Aorta (tissue), 5 donors: ENCODE data around the gene DNAJB2. TPM values are rescaled to one million over a fixed set of nuclear protein-coding genes. Genes with fewer than 3 reads are reported as not detected.

Experiments
- ATAC-seq: fragments of 200-7000 bp; cut with Tn5 transposase; one replicate; pipeline ENCODE4 v1.9.1; 2022; ENCODE audit warnings: moderate library complexity; ENCODE audit not compliant: low FRiP score
- DNase-seq, 2 donors: peaks; one replicate each; pipeline ENCODE4 v3.0.0-alpha.2; 2020
- H3K27ac ChIP-seq, 2 donors: one replicate each; pipeline ENCODE4 v1.5.1; 2013; ENCODE audit warnings: low read length in 2 of 2, mild to moderate bottlenecking in 2 of 2, moderate library complexity in 2 of 2, control low read depth in 1 of 2, inconsistent platforms in 1 of 2, low read depth in 1 of 2
- H3K27me3 ChIP-seq, 2 donors: one replicate each; pipeline ENCODE4 v1.6.1; 2013; ENCODE audit warnings: control low read depth in 1 of 2, low read length in 1 of 2, mild to moderate bottlenecking in 1 of 2, moderate library complexity in 1 of 2; ENCODE audit not compliant: insufficient read depth in 2 of 2, control insufficient read depth in 1 of 2
- H3K36me3 ChIP-seq, 2 donors: one replicate each; pipeline ENCODE4 v1.6.1; 2013; ENCODE audit warnings: control low read depth in 1 of 2, low read length in 1 of 2, mild to moderate bottlenecking in 1 of 2; ENCODE audit not compliant: insufficient read depth in 2 of 2, control insufficient read depth in 1 of 2
- H3K4me1 ChIP-seq, 2 donors: one replicate each; pipeline ENCODE4 v1.6.1; 2013; ENCODE audit warnings: low read length in 2 of 2, control low read depth in 1 of 2, mild to moderate bottlenecking in 1 of 2, moderate library complexity in 1 of 2; ENCODE audit not compliant: insufficient read depth in 2 of 2, control insufficient read depth in 1 of 2
- H3K4me3 ChIP-seq, 2 donors: one replicate each; pipeline ENCODE4 v1.5.1; 2013; ENCODE audit warnings: low read length in 2 of 2, control low read depth in 1 of 2, mild to moderate bottlenecking in 1 of 2
- H3K9me3 ChIP-seq: one replicate; pipeline ENCODE4 v1.6.1; 2013; ENCODE audit warnings: mild to moderate bottlenecking, low read length; ENCODE audit not compliant: control insufficient read depth
- WGBS, 2 donors: extraction: QIAGEN DNeasy Blood & Tissue Kit; methylation state at CpG; one replicate each; pipeline ENCODE4 v1.1.7; 2013; 5-methylcytosine and 5-hydroxymethylcytosine counted together
- intact Hi-C, 2 donors: fragments of 100-400 bp; cut with DNase I; formaldehyde crosslinking; loops; one replicate each; pipeline versions ENCODE4 v1.14.2 to v1.15.0; 2022
- polyA plus RNA-seq, 2 donors: library from polyadenylated mRNA; stranded (reverse); fragments of 200-250 nt; gene quantifications; one replicate each; pipeline ENCODE4 v1.2.3, GENCODE V29; 2013
- total RNA-seq, 2 donors: library from RNA; stranded (reverse); fragmentation: NEBNext Ultra II Directional; extraction: Animal tissue kit (Norgen Biotek cat#: 25700); gene quantifications; one replicate each; pipeline ENCODE4 v1.2.1, GENCODE V29; 2021
- donor health status: healthy with polysubstance abuse.
- donor health status: Bipolar disorder and iron deficiency.
- donor health status: DM: no; HTN: no; CAD: no.
- donor health status: DM: no; HTN: no; CAD: no.
- donor health status: DM: yes; HTN: yes; CAD: no.

DNAJB2 gene
- total and polyA plus RNA-seq, 4 donors, result 45.0 to 58.6 (median 54.5) TPM

GRCh38 chr2:219296631-219297391, 17.6 kb downstream of the DNAJB2 start:
- 89 to 92% methylated on average over 25 of the region's 25 CpGs for WGBS, 2 donors
- peak in 1 of 2 donors; percentile 77 for DNase-seq
- no peak overlapping the region for H3K4me3 ChIP-seq
- H3K9me3 ChIP-seq, result no peaks in the 10 kb centered on the region
- H3K4me1 ChIP-seq, result no peaks in the 10 kb centered on the region
- ATAC-seq, result no peak
- no peaks in the 10 kb centered on the region for H3K27me3 ChIP-seq
- no peaks in the 10 kb centered on the region for H3K36me3 ChIP-seq
- intact Hi-C loops, result loop anchor here in 1 of 2 donors (5.0 kb wide), 1 partner anchor 125 kb away; the partner anchor contains the start of gene SLC23A3
- no peak overlapping the region for H3K27ac ChIP-seq

DNA sequence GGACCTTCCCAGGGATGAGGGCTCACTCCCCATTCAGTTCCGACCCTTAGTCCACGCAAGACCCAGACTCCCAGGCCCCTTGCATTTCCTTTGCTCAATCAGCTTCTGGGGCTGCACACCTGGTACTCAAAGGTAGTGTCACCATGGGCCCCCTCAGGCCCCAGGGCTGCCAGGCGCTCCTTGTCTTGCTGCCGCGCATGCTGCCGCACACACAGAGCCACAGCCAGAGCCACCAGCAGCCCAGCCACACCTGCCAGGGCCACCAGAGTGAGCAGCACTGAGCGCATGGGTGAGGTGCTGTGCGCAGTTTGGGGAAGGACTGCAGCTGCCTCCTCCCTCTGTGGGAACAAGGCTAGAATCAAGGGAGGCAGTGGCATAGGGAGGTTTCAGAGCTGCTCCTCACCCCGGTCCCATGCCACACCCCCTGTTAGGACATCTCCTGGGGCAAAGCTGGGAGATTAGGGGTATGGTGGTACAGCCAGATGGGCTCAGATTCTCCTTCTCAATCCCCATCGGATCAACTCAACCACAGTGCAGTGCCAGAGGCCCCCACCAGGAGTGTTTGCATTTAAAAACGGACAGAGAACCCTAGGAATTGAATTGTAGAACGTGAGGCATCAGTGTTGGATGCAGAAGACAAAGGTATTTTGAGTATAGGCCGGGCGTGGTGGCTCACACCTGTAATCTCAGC, 18.7 kb downstream of the DNAJB2 start:
- no peak overlapping the region for H3K27ac ChIP-seq
- no peak overlapping the region for H3K4me3 ChIP-seq
- H3K27me3 ChIP-seq, result no peaks in the 10 kb centered on the region
- intact Hi-C loops, result loop anchor here (2.0 to 5.0 kb wide), 2 partner anchors 67 to 126 kb away; partner anchors contain the start of gene SLC23A3 (in 1 of the 2)
- no peaks in the 10 kb centered on the region for H3K36me3 ChIP-seq
- no peak for DNase-seq
- WGBS, 2 donors, result 84 to 85% methylated on average over 14 of the region's 14 CpGs
- H3K4me1 ChIP-seq, result no peaks in the 10 kb centered on the region
- ATAC-seq, result no peak
- H3K9me3 ChIP-seq, result no peaks in the 10 kb centered on the region

- Histone ChIP-seq H3K4me1 (no peaks in the 10 kb centered on the region), H3K27ac (no peak overlapping the region), H3K36me3 (no peaks in the 10 kb centered on the region), H3K27me3 (no peaks in the 10 kb centered on the region), H3K9me3 (no peaks in the 10 kb centered on the region), H3K4me3 (no peak overlapping the region)
- peak; percentile 86 for ATAC-seq
- 20 to 21% methylated on average over 15 of the region's 15 CpGs for WGBS, 2 donors
- intact Hi-C loops, result loop anchor here (2.0 to 5.0 kb wide), 2 partner anchors 68 to 127 kb away; partner anchors contain the start of gene SLC23A3 (in 1 of the 2)
- DNase-seq, result peak; percentile 90 to 96
These were observed 19.7 kb downstream of the DNAJB2 start for GRCh38 chr2:219298759-219299371.

DNA sequence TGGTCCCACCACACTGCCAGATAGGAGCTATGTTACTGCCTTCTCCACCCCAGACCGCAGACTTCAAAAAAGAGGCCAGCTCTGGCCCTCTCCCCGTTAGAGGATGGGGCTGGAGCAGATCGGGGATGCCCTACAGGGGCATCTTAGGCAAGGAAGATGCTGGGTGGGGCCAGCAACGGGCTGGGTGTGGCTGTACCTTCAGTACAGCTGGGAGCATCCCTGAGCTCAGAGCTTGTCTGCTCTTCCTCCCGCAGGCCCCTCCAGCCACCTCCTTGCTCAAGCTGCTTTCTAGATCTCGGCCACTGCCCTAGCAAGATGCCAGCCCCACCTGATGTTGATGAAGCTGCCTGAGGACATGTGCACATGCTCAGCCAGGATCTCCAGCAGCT, 20.2 kb downstream of the DNAJB2 start:
- DNase-seq (peak in 1 of 2 donors; percentile 72), ATAC-seq (no peak)
- intact Hi-C loops, result loop anchor here (2.0 to 5.0 kb wide), 2 partner anchors 69 to 127 kb away; partner anchors contain the start of gene SLC23A3 (in 1 of the 2)
- Histone ChIP-seq H3K27ac (no peak overlapping the region), H3K9me3 (no peaks in the 10 kb centered on the region), H3K36me3 (no peaks in the 10 kb centered on the region), H3K4me3 (no peak overlapping the region), H3K27me3 (no peaks in the 10 kb centered on the region), H3K4me1 (no peaks in the 10 kb centered on the region)
- WGBS, 2 donors, result 84 to 86% methylated on average over 6 of the region's 6 CpGs

GRCh38 chr2:219300022-219300421, 20.9 kb downstream of the DNAJB2 start:
- intact Hi-C loops, result loop anchor here in 1 of 2 donors (10.0 kb wide), 1 partner anchor 245 kb away; no protein-coding TSS in a partner anchor
- H3K9me3 ChIP-seq, result no peaks in the 10 kb centered on the region
- no peak for DNase-seq
- no peak overlapping the region for H3K4me3 ChIP-seq
- ATAC-seq, result no peak
- no peaks in the 10 kb centered on the region for H3K27me3 ChIP-seq
- no peak overlapping the region for H3K27ac ChIP-seq
- H3K36me3 ChIP-seq, result no peaks in the 10 kb centered on the region
- H3K4me1 ChIP-seq, result no peaks in the 10 kb centered on the region
- WGBS, 2 donors, result 71 to 72% methylated on average over 5 of the region's 5 CpGs

- ATAC-seq (no peak), DNase-seq (no peak)
- Histone ChIP-seq H3K4me1 (no peaks in the 10 kb centered on the region), H3K36me3 (no peaks in the 10 kb centered on the region), H3K27me3 (no peaks in the 10 kb centered on the region), H3K4me3 (no peak overlapping the region), H3K27ac (no peak overlapping the region), H3K9me3 (no peaks in the 10 kb centered on the region)
- intact Hi-C loops, result loop anchor here in 1 of 2 donors (10.0 kb wide), 1 partner anchor 248 kb away; no protein-coding TSS in a partner anchor
- WGBS, 2 donors, result 73 to 80% methylated on average over 11 of the region's 11 CpGs
These were observed 23.3 kb downstream of the DNAJB2 start for GRCh38 chr2:219302412-219302968.

DNA sequence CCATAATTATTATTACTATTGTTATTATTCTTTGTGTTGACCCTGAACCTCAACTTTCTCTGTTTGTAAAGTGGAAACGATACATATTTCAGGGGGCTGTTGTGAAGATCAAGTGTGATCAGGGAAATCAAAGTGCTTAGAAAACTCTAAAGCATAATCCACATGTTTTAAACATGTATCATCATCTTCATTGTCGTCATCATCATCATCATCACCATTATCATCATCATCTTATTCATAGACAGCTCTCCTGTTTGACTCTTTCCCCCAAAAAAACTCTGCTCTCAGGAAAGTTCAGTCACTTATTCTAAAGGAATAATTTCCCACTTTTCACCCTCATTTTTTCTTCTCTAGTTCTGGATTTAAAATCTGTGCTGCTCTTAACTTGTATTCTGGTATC, 25.1 kb downstream of the DNAJB2 start:
- H3K27ac ChIP-seq, result no peak overlapping the region
- no peaks in the 10 kb centered on the region for H3K9me3 ChIP-seq
- DNase-seq (no peak), ATAC-seq (no peak)
- no peak overlapping the region for H3K4me3 ChIP-seq
- H3K36me3 ChIP-seq, result no peaks in the 10 kb centered on the region
- 54 to 56% methylated on average over 2 of the region's 2 CpGs for WGBS, 2 donors
- H3K4me1 ChIP-seq, result no peaks in the 10 kb centered on the region
- intact Hi-C loops, result loop anchor here in 1 of 2 donors (10.0 kb wide), 1 partner anchor 249 kb away; no protein-coding TSS in a partner anchor
- no peaks in the 10 kb centered on the region for H3K27me3 ChIP-seq

- no peak for ATAC-seq
These were observed 26.9 kb downstream of the DNAJB2 start for GRCh38 chr2:219306047-219306446.

More at GRCh38 chr2:219306047-219306446, 26.9 kb downstream of the DNAJB2 start:
- intact Hi-C loops, result loop anchor here (5.0 to 10.0 kb wide), 2 partner anchors 251 to 254 kb away; no protein-coding TSS in a partner anchor
- 75 to 77% methylated on average over 1 of the region's 1 CpG for WGBS, 2 donors
- Histone ChIP-seq H3K4me3 (no peak overlapping the region), H3K27me3 (no peaks in the 10 kb centered on the region), H3K36me3 (no peaks in the 10 kb centered on the region), H3K27ac (no peak overlapping the region), H3K4me1 (no peaks in the 10 kb centered on the region), H3K9me3 (peaks cover 2% of the 10 kb centered on the region)
- DNase-seq, result no peak
